ENCODE results near the gene TOM1L2.
"Not testable (repeated sequence)": the region's sequence is repeated elsewhere in the genome, so short reads cannot be mapped to it uniquely, and the experiment has no call there.

TOM1L2 gene

DNA sequence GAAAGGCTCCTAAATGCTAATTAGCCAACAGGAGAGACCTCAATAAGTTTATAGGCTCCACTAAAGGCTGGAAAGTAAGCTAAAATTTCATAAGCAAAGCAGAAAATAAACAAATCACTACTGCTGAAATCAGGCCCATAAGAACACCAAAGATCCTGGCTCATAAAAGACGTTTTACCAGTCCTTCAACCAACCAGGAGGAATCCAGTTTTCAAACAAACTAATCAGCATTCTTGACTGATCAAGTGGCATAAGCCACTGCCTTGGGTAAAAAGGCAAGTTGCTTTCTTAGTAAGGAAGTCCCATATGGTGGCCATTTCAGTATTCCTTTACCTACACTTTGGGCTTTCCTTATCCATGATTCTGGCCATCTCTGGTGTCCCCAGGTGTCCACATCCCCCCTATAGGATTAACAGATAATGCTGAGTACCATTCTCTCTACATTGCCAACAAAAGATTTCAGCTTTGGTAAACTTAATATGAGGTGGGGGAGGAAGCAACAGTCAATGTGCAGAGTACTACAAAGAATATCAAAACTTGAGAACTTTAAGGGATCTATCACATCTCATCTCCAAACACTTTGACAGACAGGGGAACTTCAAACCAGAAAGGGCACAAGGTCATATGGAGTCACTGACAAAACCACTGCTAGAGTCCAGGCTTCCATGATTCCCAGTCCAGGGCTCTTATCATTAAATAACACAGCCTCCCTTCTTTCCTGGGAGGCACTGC is 1.3 kb downstream of the TOM1L2 start:
- DNase-seq, result no peak

DNA sequence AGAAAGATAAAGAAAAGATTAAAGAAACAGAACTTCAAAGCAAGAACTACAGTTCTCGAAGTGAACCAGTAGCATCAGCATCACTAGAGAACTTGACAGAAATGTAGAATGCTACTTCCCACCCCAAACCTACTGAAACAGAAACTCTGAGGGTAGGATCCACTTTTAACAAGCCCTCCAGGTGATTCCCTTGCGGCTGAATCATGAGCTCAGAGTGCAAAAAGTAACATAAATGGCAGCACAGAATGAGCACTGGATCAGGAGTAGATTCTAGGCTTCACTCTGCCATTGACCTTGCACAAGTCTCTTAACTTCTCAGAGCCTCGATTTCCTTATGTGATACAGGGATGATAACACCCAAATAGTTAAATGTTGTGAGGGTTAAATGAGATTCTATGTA is 5.8 kb downstream of the TOM1L2 start:
- DNase-seq, result no peak

DNA sequence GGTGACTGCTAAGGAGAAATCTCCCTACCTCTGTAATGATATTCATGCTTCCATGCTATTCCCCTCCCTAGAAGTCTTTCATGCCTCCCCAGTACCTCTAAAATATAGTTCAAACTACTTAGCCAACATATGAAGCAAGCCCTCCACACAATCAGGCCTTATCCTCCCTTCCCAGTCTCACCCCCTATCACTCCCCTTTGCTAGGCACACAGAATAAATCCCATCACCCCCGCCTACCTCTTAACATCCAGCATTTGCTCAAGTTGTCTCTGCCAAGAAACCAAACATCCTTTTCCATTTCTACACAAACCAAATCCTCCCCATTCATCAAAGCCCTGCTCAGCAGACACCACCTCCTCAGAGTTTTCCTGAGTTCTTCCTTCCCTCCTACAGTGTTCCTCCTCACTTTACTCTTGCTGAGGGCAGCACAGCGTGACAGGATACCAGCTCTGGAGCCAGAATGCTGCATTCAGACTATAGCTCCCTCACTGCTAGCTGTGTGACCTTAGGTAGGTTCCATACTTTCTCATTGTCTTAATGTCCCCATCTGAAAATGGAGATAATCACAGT is 7.0 kb downstream of the TOM1L2 start:
- no peak for DNase-seq

DNA sequence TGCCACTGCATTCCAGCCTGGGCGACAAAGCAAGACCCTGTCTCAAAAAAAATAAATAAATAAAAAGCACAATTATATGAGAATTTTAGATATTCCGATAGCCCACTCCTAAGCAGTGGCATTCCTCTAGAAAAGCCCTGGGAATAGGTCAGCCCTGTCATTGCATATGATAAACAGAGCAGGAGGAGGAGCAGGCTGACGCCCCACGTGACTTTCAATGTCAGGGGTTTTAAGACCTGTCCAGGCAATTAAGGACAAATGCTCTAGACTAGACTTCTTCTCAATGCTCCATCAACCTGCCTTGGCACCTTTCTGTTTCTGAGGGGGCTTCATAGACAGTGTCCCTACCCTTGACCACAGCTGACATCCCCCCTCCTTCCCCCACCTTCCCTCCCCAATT is 7.5 kb downstream of the TOM1L2 start:
- no peak for DNase-seq

DNA sequence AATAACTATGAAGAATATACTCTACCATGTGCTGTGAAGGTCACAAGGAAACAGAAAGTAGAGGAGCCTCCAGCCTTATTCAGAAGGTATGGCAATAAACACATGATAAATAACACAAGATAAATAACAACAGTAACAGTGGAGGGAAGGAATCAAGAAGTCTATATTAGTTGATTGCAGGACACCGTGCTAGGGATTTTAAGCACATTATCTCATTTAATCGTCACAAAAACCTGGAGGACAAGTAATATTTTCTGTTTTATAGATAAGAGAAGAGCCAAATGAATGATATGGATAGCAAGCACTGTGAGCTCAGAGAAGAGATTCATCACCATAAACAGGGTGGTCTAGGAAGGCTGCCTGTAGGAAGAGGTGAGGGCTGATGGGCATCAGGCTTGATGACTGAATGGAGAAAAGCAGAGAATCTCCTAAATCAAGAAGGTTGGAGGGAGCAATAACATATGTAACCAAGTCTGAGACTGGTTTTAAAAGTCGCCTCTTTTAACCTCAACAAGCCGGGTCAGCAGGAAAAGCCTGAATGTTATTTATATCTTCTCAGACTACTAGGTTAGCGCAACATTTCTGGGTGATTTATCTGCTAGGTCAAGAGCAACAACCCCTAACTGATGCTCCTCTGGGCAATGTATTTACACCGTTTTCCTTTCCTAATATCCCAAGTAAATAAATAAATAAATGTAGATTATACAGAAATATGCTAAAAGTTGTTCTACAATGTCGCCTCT is 8.3 kb downstream of the TOM1L2 start:
- no peak for DNase-seq

DNA sequence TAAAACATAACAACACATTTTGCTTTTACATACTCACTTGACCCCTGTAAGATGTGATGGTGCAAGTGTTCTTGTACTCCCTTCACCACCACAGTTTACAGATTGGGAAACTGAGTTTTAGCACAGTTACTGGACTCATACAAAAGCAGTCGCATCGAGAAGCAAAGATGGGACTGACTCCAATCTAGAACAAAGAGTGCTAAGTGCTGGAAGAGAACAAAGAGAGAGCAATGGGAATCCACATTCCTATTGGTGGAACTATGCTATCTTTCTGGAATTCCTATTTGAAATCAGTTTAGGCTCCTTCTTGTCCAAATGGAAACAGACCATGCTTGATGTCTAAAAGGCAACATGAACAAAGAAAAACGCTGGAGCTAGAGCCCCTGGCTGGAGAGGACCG is 9.1 kb downstream of the TOM1L2 start:
- no peak for DNase-seq

DNA sequence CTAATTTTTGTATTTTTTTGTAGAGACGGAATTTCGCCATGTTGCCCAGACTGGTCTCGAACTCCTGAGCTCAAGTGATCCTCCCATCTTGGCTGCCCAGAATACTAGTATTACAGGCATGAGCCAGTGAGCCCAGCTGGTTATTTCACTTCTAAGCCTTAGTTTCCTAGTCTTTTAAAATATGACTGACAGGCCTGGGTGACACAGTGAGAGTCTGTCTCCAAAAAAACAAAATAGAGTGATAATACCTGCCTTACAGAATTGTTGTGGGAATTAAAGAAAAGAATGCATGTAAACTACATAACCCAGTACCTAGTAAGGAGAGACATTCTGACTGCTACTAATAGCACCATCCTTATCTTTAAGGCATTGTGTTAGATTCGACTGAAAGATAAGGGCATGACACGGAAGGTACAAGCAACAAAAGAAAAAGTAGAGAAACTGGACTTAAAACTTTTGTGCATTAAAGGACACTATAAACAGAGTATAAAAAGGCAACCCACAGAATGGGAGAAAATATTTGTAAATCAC is 11.6 kb downstream of the TOM1L2 start:
- DNase-seq, result no peak

DNA sequence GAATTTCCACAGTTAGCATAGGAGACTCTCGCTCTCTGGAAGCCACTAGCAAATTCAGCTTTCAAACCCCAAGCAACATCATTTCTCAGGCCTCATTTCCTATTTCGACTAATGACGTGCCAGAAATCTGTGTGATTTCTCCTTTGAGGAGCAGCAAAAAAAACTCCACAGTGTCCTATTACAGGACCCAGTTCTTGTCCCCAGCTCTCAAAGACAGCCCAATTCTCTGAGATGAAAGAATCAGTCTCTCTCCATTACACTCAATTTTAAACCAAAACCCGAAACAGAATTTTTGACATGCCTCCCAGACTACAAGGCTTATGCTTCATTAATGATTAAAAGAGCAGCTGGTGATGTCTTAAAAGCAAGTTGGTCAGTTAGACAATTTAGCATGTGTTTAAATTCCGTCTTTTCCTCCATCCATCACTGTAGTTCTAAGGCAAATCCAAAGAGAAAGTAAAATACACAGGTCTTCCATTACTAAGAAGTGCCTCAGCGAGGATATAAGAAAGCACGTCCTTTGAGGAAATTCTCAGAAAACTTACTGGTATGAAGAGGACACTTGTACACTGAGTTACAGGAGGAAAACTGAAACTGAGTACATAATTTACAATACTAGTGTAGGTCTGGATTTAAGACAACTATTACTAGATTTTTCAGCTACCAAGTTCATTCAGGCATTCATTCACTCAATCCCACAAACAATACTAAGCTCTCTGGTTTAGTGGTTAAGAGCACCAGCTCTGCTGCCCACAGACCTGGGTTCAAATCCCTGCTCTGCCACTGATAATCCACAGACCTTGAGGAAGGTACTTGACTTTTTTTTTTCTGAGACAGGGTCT is 12.5 kb downstream of the TOM1L2 start:
- DNase-seq, result no peak

DNA sequence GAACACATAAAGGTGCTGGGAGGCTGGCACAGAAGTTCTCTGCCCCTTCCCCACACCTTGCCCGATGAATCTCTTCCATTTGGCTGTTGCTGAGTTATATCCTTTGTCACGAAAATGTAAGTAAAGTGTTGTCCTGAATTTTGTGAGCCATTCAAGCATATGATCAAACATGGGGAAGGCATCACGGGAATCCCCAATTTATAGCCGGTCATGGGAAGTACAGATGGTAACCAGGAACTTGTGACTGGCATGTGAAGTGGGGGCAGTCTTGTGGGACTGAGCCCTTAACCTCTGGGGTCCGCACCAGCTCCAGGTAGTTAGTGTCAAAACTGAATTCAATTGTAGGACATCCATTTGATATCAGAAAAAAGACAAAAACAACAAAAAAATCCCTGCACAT is 13.2 kb downstream of the TOM1L2 start:
- no peak for DNase-seq

DNA sequence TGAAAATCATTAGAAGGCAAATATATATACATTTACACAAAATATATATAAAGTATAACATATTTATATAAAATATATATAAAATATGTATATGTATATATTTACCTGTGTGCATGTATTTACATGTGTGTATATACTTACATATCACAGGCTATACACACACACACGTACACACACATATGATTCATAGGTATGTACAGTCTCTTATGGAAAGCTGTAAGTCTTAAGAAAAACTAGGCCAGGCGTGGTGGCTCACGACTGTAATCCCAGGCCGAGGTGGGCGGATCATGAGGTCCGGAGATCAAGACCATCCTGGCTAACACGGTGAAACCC is 14.7 kb downstream of the TOM1L2 start:
- DNase-seq, result no peak

DNA sequence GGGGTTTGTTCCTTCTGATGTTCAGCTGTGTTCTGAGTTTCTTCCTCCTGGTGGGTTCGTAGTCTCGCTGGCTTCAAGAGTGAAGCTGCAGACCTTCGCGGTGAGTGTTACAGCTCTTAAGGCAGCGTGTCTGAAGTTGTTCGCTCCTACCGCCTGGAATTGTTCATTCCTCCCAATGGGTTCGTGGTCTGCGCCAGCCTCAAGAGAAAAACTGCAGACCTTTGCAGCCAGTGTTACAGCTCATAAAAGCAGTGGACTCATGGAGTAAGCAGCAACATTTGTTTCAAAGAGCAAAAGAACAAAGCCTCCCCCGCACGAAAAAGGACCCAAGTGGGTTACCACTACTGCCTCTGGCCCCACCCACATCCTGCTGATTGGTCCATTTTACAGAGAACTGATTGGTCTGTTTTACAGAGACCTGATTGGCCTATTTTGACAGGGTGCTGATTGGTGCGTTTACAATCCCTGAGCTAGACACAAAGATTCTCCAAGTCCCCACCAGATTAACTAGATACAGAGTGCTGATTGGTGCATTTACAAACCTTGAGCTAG is 16.3 kb downstream of the TOM1L2 start:
- DNase-seq, result not testable (repeated sequence)

DNA sequence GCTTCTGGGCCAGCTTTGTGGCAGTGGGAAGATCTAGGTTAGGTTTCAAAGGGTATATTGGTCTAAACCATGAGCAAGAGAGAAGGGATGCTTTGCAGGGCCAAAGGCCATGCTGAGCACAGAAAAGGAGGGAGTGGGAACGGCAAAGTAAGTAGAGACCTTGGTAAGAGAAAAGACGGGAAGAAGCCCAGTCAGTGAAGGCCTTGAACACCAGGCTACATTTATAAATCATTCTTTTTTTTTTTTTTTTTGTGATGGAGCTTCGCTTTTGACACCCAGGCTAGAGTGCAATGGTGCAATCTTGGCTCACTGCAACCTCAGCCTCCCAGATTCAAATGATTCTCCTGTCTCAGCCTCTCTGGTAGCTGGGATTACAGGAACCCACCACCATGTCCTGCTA is 18.1 kb downstream of the TOM1L2 start:
- no peak for DNase-seq

DNA sequence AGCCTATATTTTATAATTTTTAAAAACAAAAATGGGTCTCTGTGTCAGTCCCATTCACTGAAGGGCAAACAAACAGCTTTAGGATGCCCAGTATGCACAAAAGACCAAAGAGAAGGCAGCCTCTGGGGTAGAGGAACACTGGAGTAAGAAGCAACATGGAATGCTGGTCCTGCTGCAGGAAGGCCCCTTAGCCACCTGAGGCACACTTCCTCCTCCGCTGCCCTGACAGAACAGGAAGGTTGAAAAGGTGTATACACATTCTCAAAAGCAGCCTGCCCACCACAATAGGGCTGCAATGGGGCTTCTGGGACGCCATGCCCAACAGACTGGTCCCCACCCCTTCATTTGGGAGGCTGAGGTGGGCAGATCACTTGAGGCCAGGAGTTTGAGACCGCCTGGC is 19.5 kb downstream of the TOM1L2 start:
- DNase-seq, result no peak

DNA sequence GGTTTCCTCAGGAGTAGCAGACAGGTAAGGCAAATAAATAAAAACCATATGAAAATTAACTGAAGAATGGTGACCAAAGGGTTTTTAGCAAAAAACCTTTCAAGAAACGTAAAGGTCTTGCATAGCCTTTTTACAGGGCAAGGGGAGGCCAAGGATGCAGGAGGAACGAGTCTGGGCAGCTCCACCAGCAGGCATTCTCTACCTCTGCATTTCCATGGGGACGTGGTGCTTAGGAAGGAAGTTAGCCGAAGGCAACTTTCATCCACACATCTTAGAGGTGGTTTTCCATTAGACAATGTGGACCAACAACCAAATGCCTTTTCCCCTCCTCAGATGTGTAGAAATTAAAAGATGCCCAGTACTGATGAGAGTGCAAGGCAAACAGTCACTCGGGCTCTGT is 20.7 kb downstream of the TOM1L2 start:
- DNase-seq, result no peak

DNA sequence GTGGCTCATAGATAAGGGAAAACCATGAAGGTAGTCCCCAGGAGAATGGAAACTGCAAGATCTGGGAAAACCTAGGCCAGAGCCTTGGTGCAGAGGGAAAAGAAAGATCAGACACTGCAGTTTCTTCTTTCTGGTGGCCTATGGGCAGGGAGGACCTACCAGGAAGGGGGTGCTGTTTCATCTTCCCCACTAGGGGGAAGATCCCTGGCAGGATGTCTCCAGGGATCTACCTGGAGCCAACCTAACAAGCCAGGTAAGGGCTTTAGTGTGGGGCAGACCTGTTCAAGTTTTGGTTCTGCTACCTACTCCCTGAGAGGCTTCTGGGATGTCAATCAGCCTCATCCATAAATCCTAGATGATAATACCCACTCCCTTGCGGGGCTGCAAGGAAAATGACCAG is 21.4 kb downstream of the TOM1L2 start:
- DNase-seq, result no peak

DNA sequence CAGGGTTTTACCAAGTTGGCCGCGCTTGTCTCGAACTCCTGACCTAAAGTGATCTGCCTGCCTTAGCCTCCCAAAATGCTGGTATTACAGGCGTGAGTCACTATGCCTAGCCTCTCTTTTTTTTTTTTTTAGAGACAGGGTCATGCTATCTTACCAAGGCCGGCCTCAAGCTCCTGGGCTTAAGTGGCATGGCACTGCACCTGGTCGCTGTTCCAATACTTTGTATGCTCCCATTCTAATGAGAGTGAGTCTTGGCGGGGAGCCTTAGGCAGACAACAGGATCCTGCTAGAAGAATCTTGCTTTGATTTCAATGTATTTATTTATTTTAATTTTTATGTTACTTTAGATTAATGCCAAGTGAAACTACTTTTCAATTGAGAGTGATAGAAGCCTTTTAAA is 21.9 kb downstream of the TOM1L2 start:
- DNase-seq, result no peak

DNA sequence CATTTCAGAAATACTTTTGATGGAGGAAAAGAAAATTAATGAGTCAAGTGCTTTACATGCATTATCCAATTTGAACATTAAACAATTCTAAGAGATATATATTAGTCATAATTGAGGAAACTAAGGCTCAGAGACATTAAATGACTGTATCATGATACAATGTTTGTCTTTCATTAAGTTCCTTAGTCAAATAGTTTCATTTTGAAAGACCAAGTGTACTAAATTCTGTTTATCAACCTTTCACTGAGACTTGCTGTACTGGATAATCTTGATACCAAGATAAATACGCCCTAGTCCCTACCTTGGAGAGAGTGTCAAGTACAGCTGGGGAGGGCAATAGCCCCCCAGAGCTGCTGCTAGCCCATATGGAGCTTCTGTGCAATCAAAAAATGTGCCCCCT is 24.2 kb downstream of the TOM1L2 start:
- no peak for DNase-seq

DNA sequence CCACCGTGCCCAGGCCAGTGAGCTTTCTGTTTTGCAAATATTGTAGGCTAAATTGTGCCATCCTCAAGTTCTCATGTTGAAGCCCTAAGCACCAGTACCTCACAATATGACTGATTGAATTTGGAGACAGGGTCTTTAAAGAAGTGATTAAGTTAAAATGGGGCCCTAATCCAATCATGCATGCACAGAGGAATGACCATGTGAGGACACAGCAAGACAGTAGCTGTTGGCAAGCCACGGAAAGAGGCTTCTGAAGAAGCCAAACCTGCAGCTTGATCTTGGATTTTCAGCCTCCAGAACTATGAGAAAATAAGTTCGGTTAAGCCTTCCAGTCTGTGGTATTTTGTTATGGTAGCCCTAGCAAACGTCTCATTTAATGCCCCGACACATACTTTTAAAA is 24.9 kb downstream of the TOM1L2 start:
- no peak for DNase-seq

DNA sequence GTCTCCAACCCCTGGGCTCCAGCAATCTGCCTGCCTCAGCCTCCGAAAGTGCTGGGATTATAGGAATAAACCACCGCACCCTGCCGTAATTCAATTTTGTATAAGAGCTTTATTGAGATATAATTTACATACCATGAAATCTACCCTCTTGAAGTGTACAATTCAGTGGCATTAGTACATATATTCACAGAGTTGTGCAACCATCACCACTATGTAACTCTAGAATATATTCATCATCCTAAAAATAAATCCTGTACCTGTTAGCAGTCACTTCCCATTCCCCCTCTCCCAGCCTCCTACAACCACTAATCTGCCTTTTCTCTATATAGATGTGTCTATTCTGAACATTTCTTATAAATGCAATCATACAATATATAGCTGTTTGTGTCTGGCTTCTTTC is 26.1 kb downstream of the TOM1L2 start:
- no peak for DNase-seq

DNA sequence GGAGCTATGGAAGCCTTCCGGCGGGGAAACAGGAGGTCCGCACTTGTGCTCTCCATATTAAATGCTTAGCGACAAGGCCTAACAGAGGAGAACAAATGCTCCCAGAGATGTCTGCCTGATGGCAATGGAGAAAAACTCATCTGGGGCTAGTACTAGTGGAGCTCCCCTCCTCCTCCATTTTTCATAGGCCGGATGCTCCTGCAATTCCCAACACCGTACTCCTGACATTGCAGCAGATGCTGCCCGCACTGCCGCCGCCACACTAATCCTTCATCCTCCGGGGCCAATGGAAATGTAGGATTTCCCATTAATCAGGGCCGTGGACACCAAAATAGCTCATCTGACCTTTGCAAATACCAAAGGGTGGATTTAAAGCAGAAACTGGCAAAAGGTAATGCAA is 27.5 kb downstream of the TOM1L2 start:
- no peak for DNase-seq

DNA sequence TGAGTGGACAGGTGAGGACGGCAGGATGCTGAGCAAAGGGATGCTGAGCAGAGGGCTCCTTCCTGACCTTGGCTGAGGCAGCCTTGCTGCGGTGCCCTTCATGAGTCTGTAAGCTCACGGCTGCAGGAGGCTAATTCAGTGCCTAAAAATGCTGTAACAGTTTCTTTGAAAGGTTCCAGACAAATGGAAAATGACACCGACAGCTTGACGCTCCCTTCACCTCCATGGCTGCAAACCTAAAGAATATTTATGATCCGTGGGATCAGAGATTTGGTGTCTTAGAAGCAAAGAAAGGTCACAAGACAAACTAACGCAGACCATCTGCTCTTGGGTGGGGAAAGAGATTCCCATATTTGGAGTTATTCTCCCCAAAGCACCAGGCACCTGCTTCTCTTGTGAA is 28.0 kb downstream of the TOM1L2 start:
- no peak for DNase-seq

DNA sequence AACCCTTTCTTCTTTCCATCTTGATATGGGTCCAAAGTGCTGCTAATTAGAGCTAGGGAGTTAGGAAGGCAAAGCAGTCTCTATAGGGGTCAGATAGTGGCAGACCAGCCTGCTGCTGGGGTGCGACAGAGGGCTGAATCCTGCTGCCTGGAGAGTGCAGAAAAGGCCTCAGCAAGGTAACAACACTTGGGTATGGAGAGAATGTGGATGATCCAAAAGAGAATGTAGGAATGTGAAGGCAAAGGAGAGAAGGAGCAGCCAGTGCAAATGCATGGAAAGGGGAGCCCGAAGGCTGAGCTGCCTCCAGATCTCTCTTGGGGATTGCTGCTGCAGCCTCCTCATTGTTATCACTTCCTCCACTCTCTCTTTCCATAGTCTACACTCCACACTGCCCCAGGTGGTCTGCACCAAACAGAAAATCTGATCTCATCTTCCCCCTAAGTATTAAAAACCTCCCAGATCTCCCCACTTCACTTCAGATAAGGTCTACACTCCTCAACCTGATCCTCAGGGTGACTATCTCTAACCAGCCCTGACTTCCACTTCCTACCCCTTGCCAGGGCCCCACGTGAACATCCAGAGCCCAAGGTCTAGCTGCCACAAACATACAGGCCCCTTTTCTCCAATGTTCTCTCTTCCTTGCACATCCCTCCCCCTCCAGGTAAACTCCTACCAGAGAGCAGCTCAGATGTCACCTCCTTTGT is 28.8 kb downstream of the TOM1L2 start:
- DNase-seq, result no peak

Data from effector CD4-positive, alpha-beta T cell (primary cell).